HFFc6 (cell line): ENCODE data around the gene MFAP4. TPM values are rescaled to one million over a fixed set of nuclear protein-coding genes. Genes with fewer than 3 reads are reported as not detected.

Source experiments
- DNase-seq: peaks from one replicate; pipeline ENCODE4 v3.0.0-alpha.2; 2018
- H3K27ac Mint-ChIP-seq: 2 replicates; pipeline ENCODE4 v1.8.0; 2020; ENCODE audit warnings: mild to moderate bottlenecking, mixed read lengths
- H3K27me3 Mint-ChIP-seq: 2 replicates; pipeline ENCODE4 v1.8.0; 2021; ENCODE audit warnings: mild to moderate bottlenecking, moderate library complexity, mixed read lengths; ENCODE audit not compliant: insufficient read depth
- H3K36me3 Mint-ChIP-seq: 2 replicates; pipeline ENCODE4 v1.8.0; 2021; ENCODE audit warnings: low read depth, mixed read lengths
- H3K4me1 Mint-ChIP-seq: 2 replicates; pipeline ENCODE4 v1.8.0; 2020; ENCODE audit warnings: low read depth, mixed read lengths
- H3K4me3 Mint-ChIP-seq: 2 replicates; pipeline ENCODE4 v1.8.0; 2020; ENCODE audit warnings: mild to moderate bottlenecking, moderate library complexity, mixed read lengths
- H3K9me3 Mint-ChIP-seq: 2 replicates; pipeline ENCODE4 v1.8.0; 2020; ENCODE audit warnings: mild to moderate bottlenecking, mixed read lengths
- CTCF ChIP-seq: fragments of 200-600 bp; sonication (generic); IDR thresholded peaks from 2 replicates; pipeline ENCODE4 v1.5.0; 2021; ENCODE audit warnings: antibody characterized with exemption, mild to moderate bottlenecking
- total RNA-seq, 6 experiments: library from RNA; stranded (reverse); fragmentation: NEBNext Ultra II Directional; extraction: Animal tissue kit (Norgen Biotek cat#: 25700); gene quantifications; 2 replicates in 1 of 6; 3 replicates in 5 of 6; pipeline ENCODE4 v1.2.3, GENCODE V29; 2021

Gene MFAP4
- total RNA-seq, 6 experiments from 2014 or later, result 17.7 to 46.5 (median 22.0) TPM

GRCh38 chr17:19361944-19362276, 25.1 kb downstream of the MFAP4 start:
- H3K27ac Mint-ChIP-seq, result peak overlapping the region; percentile 87

GRCh38 chr17:19361326-19361725, 25.7 kb downstream of the MFAP4 start:
- DNase-seq, result no peak
- Mint-ChIP-seq H3K4me3 (peak overlapping the region; percentile 94), H3K9me3 (no peaks in the 10 kb centered on the region), H3K27me3 (peaks cover 4% of the 10 kb centered on the region), H3K36me3 (peaks cover 28% of the 10 kb centered on the region), H3K27ac (peak overlapping the region; percentile 87), H3K4me1 (peaks cover 26% of the 10 kb centered on the region)
- TF ChIP-seq CTCF, result no peak

More at GRCh38 chr17:19361944-19362276, 25.1 kb downstream of the MFAP4 start:
- no peak for DNase-seq
- Mint-ChIP-seq H3K9me3 (no peaks in the 10 kb centered on the region), H3K36me3 (peaks cover 25% of the 10 kb centered on the region), H3K4me3 (peak overlapping the region; percentile 94), H3K27me3 (peaks cover 4% of the 10 kb centered on the region), H3K4me1 (peaks cover 26% of the 10 kb centered on the region)
- TF ChIP-seq CTCF, result no peak

- Mint-ChIP-seq H3K36me3 (peaks cover 28% of the 10 kb centered on the region), H3K4me1 (peaks cover 26% of the 10 kb centered on the region), H3K9me3 (no peaks in the 10 kb centered on the region), H3K4me3 (no peak overlapping the region), H3K27ac (no peak overlapping the region), H3K27me3 (peaks cover 4% of the 10 kb centered on the region)
- DNase-seq, result no peak
- TF ChIP-seq CTCF, result no peak
Measured at GRCh38 chr17:19360772-19361171, 26.2 kb downstream of the MFAP4 start.

- no peak for DNase-seq
- no peak overlapping the region for H3K27ac Mint-ChIP-seq
- H3K36me3 Mint-ChIP-seq, result peaks cover 28% of the 10 kb centered on the region
- peaks cover 29% of the 10 kb centered on the region for H3K4me1 Mint-ChIP-seq
- no peaks in the 10 kb centered on the region for H3K9me3 Mint-ChIP-seq
- H3K27me3 Mint-ChIP-seq, result peaks cover 3% of the 10 kb centered on the region; the same call in 1 of the 2 replicates
- no peak overlapping the region for H3K4me3 Mint-ChIP-seq
- TF ChIP-seq CTCF, result no peak
Measured at GRCh38 chr17:19359856-19360255, 27.1 kb downstream of the MFAP4 start.

- no peaks in the 10 kb centered on the region for H3K9me3 Mint-ChIP-seq
- H3K27me3 Mint-ChIP-seq, result peaks cover 3% of the 10 kb centered on the region; the same call in 1 of the 2 replicates
- no peak overlapping the region for H3K4me3 Mint-ChIP-seq
- TF ChIP-seq CTCF, result no peak
- peaks cover 30% of the 10 kb centered on the region for H3K4me1 Mint-ChIP-seq
- no peak overlapping the region for H3K27ac Mint-ChIP-seq
- peaks cover 28% of the 10 kb centered on the region for H3K36me3 Mint-ChIP-seq
- DNase-seq, result no peak
Measured at GRCh38 chr17:19359151-19359550, 27.8 kb downstream of the MFAP4 start.

- DNase-seq, result no peak
- Mint-ChIP-seq H3K27me3 (peaks cover 3% of the 10 kb centered on the region; the same call in 1 of the 2 replicates), H3K9me3 (no peaks in the 10 kb centered on the region), H3K4me3 (no peak overlapping the region), H3K27ac (no peak overlapping the region), H3K4me1 (peaks cover 29% of the 10 kb centered on the region), H3K36me3 (peaks cover 28% of the 10 kb centered on the region)
- no peak for TF ChIP-seq CTCF
Measured at GRCh38 chr17:19357761-19358160, 29.2 kb downstream of the MFAP4 start.
